ENCODE measurements around the gene SH2D1A. TPM values are rescaled to one million over a fixed set of nuclear protein-coding genes. Genes with fewer than 3 reads are reported as not detected.
"Not testable (repeated sequence)": the region's sequence is repeated elsewhere in the genome, so short reads cannot be mapped to it uniquely, and the experiment has no call there.

SH2D1A gene
- total RNA-seq, 1 donor from 2014 or later, result 0.21 TPM

- Mint-ChIP-seq H3K9me3 (ENCODE audit: unreplicated experiment) (no peaks in the 10 kb centered on the region), H3K4me1 (ENCODE audit: unreplicated experiment) (peaks cover 20% of the 10 kb centered on the region), H3K36me3 (ENCODE audit: unreplicated experiment) (peaks cover 2% of the 10 kb centered on the region), H3K27ac (ENCODE audit: unreplicated experiment) (no peak overlapping the region), H3K4me3 (ENCODE audit: unreplicated experiment) (no peak overlapping the region), H3K27me3 (ENCODE audit: unreplicated experiment) (no peaks in the 10 kb centered on the region)
- DNase-seq (ENCODE audit: extremely low spot score, unreplicated experiment), result no peak
- TF ChIP-seq, protein P1, sequence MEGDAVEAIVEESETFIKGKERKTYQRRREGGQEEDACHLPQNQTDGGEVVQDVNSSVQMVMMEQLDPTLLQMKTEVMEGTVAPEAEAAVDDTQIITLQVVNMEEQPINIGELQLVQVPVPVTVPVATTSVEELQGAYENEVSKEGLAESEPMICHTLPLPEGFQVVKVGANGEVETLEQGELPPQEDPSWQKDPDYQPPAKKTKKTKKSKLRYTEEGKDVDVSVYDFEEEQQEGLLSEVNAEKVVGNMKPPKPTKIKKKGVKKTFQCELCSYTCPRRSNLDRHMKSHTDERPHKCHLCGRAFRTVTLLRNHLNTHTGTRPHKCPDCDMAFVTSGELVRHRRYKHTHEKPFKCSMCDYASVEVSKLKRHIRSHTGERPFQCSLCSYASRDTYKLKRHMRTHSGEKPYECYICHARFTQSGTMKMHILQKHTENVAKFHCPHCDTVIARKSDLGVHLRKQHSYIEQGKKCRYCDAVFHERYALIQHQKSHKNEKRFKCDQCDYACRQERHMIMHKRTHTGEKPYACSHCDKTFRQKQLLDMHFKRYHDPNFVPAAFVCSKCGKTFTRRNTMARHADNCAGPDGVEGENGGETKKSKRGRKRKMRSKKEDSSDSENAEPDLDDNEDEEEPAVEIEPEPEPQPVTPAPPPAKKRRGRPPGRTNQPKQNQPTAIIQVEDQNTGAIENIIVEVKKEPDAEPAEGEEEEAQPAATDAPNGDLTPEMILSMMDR (IDR thresholded peaks at IDR 0.05), result no peak
These were observed 59.5 kb downstream of the SH2D1A start for GRCh38 chrX:124405868-124406267.

DNA sequence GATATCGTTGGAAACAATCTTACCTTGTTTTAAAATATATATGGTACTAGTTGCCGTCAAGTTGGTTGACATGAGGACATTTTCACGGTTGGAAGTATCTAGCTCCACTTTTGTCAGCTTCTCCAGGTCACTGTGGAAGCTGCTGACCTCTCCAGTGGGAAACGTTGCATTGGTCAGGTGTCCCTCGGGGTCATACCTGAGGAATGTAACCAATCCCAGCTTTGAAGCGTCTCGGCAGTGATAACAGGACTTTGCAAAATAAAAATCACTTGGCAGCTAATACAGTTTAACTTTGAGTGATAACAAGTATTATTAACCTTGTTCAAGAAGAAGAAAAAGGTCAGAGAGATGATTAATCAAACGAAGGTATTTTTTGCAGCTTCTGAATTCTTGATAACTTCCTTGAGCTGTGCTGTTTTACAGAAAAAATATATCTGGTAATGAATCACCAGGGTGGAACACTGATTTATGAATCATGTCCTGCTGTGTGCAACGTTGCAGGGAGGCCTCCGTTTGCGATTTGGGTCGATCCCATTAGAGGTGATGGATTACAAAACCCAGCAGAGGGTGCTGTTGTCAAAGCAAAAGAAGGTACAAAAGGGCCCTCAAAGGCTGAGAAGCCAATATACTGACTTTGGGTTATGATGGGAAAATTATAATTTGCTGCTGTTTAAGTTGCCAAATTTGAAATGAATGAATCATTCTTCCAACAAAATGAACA is 60.1 kb downstream of the SH2D1A start:
- H3K4me1 Mint-ChIP-seq (ENCODE audit: unreplicated experiment), result peaks cover 20% of the 10 kb centered on the region
- TF ChIP-seq, protein P1 (IDR thresholded peaks at IDR 0.05), result peak; percentile 89
- no peak overlapping the region for H3K4me3 Mint-ChIP-seq (ENCODE audit: unreplicated experiment)
- peaks cover 2% of the 10 kb centered on the region for H3K36me3 Mint-ChIP-seq (ENCODE audit: unreplicated experiment)
- peak; percentile 87 for DNase-seq (ENCODE audit: extremely low spot score, unreplicated experiment)
- no peak overlapping the region for H3K27ac Mint-ChIP-seq (ENCODE audit: unreplicated experiment)
- H3K27me3 Mint-ChIP-seq (ENCODE audit: unreplicated experiment), result no peaks in the 10 kb centered on the region
- no peaks in the 10 kb centered on the region for H3K9me3 Mint-ChIP-seq (ENCODE audit: unreplicated experiment)

DNA sequence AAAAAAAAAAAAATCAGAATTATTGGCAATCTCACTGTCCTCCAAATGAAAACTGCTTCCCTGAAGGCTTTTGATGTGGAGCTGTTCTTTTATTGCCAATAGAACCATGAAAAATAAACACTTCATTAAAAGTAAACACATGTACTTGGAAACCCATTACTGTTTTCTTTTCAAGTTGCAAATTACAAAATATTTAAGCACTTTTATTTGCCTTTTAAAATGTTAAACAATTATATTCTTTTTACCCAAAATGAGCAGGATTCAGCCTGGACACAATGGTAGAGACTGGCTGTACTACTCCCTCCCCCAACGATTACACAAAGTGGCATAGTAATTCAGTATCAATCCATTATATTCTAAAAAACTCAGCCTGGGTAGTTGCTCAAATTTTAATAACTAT is 60.9 kb downstream of the SH2D1A start:
- no peak for DNase-seq (ENCODE audit: extremely low spot score, unreplicated experiment)
- TF ChIP-seq, protein P1 (IDR thresholded peaks at IDR 0.05), result no peak
- Mint-ChIP-seq H3K27me3 (ENCODE audit: unreplicated experiment) (no peaks in the 10 kb centered on the region), H3K36me3 (ENCODE audit: unreplicated experiment) (peaks cover 2% of the 10 kb centered on the region), H3K4me3 (ENCODE audit: unreplicated experiment) (no peak overlapping the region), H3K9me3 (ENCODE audit: unreplicated experiment) (no peaks in the 10 kb centered on the region), H3K27ac (ENCODE audit: unreplicated experiment) (no peak overlapping the region), H3K4me1 (ENCODE audit: unreplicated experiment) (peaks cover 20% of the 10 kb centered on the region)

DNA sequence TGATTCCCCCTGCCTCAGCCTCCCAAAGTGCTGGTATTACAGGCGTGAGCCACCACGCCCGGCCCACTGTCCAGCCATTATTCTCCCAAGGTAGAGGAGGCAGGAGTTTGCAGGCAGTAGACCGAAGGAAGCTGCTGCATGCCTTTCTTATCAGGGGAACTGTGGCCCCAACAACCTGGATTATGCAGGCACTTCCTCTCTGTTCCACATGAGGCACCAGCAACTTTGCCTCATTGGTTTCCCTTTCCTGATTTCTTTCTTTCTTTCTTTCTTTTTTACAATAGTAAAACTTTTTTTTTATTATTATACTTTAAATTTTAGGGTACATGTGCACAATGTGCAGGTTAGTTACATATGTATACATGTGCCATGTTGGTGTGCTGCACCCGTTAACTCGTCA is 62.0 kb downstream of the SH2D1A start:
- not testable (repeated sequence) for DNase-seq (ENCODE audit: extremely low spot score, unreplicated experiment); H3K27ac Mint-ChIP-seq (ENCODE audit: unreplicated experiment); H3K36me3 Mint-ChIP-seq (ENCODE audit: unreplicated experiment); H3K27me3 Mint-ChIP-seq (ENCODE audit: unreplicated experiment); H3K4me3 Mint-ChIP-seq (ENCODE audit: unreplicated experiment); H3K9me3 Mint-ChIP-seq (ENCODE audit: unreplicated experiment)
- peaks cover 20% of the 10 kb centered on the region for H3K4me1 Mint-ChIP-seq (ENCODE audit: unreplicated experiment)

DNA sequence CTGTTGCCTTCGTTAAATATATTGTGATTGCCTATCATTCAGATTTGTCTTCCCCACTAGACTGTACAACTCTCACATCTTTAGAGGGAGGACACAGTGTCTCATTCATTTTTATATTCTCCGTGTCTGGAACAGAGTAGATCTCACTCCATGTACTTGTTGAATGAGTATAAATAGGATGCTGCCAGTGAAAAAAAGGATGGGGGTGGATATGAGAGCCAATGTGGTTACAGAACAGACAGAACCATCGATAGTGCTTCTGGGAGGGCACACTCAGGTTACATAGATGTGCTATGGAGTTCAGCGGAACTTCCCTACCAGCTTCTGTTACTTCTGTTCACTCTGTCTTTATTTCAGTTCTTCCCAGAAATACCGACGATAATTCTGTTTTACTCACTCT is 66.9 kb downstream of the SH2D1A start:
- H3K27ac Mint-ChIP-seq (ENCODE audit: unreplicated experiment), result no peak overlapping the region
- no peaks in the 10 kb centered on the region for H3K4me1 Mint-ChIP-seq (ENCODE audit: unreplicated experiment)
- no peak overlapping the region for H3K4me3 Mint-ChIP-seq (ENCODE audit: unreplicated experiment)
- DNase-seq (ENCODE audit: extremely low spot score, unreplicated experiment), result no peak
- TF ChIP-seq, protein P1 (IDR thresholded peaks at IDR 0.05), result no peak
- H3K36me3 Mint-ChIP-seq (ENCODE audit: unreplicated experiment), result no peaks in the 10 kb centered on the region
- no peaks in the 10 kb centered on the region for H3K27me3 Mint-ChIP-seq (ENCODE audit: unreplicated experiment)
- peaks cover 5% of the 10 kb centered on the region for H3K9me3 Mint-ChIP-seq (ENCODE audit: unreplicated experiment)

Data from osteocyte (in vitro differentiated cells).